Measurements from ENCODE around the gene CCND3. TPM values are rescaled to one million over a fixed set of nuclear protein-coding genes. Genes with fewer than 3 reads are reported as not detected.

CCND3 gene
- total and polyA plus RNA-seq, 2 of the 13 experiments (the other 11 are each of a cell fraction or from before 2014, with no cell fraction given), result 4.3 to 7.2 TPM

- TF ChIP-seq, protein P1, sequence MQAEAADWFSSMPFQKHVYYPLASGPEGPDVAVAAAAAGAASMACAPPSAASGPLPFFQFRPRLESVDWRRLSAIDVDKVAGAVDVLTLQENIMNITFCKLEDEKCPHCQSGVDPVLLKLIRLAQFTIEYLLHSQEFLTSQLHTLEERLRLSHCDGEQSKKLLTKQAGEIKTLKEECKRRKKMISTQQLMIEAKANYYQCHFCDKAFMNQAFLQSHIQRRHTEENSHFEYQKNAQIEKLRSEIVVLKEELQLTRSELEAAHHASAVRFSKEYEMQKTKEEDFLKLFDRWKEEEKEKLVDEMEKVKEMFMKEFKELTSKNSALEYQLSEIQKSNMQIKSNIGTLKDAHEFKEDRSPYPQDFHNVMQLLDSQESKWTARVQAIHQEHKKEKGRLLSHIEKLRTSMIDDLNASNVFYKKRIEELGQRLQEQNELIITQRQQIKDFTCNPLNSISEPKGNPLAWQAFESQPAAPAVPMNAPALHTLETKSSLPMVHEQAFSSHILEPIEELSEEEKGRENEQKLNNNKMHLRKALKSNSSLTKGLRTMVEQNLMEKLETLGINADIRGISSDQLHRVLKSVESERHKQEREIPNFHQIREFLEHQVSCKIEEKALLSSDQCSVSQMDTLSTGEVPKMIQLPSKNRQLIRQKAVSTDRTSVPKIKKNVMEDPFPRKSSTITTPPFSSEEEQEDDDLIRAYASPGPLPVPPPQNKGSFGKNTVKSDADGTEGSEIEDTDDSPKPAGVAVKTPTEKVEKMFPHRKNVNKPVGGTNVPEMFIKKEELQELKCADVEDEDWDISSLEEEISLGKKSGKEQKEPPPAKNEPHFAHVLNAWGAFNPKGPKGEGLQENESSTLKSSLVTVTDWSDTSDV (CRISPR knock-in tag; IDR thresholded peaks at IDR 0.05), result 0 out of 2 replicates have a peak, but pooled peaks have one; percentile 29
- TF ChIP-seq ZKSCAN5 (CRISPR knock-in tag; IDR thresholded peaks at IDR 0.05) (no peak), MIER3 (CRISPR knock-in tag; IDR thresholded peaks at IDR 0.05; ENCODE audit: borderline replicate concordance) (no peak), ZFP91 (CRISPR knock-in tag; IDR thresholded peaks at IDR 0.05; ENCODE audit: borderline replicate concordance) (no peak), JUNB (CRISPR knock-in tag; IDR thresholded peaks at IDR 0.05; ENCODE audit: borderline replicate concordance) (no peak), TERF1 (CRISPR knock-in tag; IDR thresholded peaks at IDR 0.05) (no peak), ZNF44 (CRISPR knock-in tag; IDR thresholded peaks at IDR 0.05) (no peak), POLR2G (IDR thresholded peaks at IDR 0.05; ENCODE audit: low read depth, low read length) (peak; percentile 7; the same call in 1 of the 2 replicates), GFI1 (CRISPR knock-in tag; IDR thresholded peaks at IDR 0.05; ENCODE audit: borderline replicate concordance) (0 out of 2 replicates have a peak, but pooled peaks have one; percentile 36), TARDBP (CRISPR knock-in tag; IDR thresholded peaks at IDR 0.05) (0 out of 2 replicates have a peak, but pooled peaks have one; percentile 50), MLXIP (CRISPR knock-in tag; IDR thresholded peaks at IDR 0.05; ENCODE audit: borderline replicate concordance) (no peak), NCOA2 (CRISPR knock-in tag; IDR thresholded peaks at IDR 0.05) (no peak), PHF8 (CRISPR knock-in tag; IDR thresholded peaks at IDR 0.05) (no peak), ZSCAN30 (CRISPR knock-in tag; IDR thresholded peaks at IDR 0.05) (0 out of 2 replicates have a peak, but pooled peaks have one; percentile 82), MAFK (conservative IDR thresholded peaks at IDR 0.05 in 1 of 2, IDR thresholded peaks at IDR 0.05 in 1 of 2; ENCODE audit: low read length in 2 of 2) (peak; percentile 45 to 59), FOXC1 (CRISPR knock-in tag; IDR thresholded peaks at IDR 0.05; ENCODE audit: borderline replicate concordance) (peak; percentile 58)
- TF ChIP-seq, protein P2, sequence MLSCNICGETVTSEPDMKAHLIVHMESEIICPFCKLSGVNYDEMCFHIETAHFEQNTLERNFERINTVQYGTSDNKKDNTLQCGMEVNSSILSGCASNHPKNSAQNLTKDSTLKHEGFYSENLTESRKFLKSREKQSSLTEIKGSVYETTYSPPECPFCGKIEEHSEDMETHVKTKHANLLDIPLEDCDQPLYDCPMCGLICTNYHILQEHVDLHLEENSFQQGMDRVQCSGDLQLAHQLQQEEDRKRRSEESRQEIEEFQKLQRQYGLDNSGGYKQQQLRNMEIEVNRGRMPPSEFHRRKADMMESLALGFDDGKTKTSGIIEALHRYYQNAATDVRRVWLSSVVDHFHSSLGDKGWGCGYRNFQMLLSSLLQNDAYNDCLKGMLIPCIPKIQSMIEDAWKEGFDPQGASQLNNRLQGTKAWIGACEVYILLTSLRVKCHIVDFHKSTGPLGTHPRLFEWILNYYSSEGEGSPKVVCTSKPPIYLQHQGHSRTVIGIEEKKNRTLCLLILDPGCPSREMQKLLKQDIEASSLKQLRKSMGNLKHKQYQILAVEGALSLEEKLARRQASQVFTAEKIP (CRISPR knock-in tag; IDR thresholded peaks at IDR 0.05; ENCODE audit: borderline replicate concordance), result no peak
Measured at GRCh38 chr6:41942067-41942851, 651 bp upstream of the CCND3 start (continued).
